NCI-H187 treated with DMSO at 0.1 percent for 48 hours (cell line): ENCODE results near the gene KCNK15.
A peak's percentile ranks its signal among the peaks of the same experiment; 100 is the strongest.

Experiments
- DNase-seq: peaks from one replicate; lab custom pipeline; 2025; lab: John Stamatoyannopoulos, UW

Gene KCNK15

DNA sequence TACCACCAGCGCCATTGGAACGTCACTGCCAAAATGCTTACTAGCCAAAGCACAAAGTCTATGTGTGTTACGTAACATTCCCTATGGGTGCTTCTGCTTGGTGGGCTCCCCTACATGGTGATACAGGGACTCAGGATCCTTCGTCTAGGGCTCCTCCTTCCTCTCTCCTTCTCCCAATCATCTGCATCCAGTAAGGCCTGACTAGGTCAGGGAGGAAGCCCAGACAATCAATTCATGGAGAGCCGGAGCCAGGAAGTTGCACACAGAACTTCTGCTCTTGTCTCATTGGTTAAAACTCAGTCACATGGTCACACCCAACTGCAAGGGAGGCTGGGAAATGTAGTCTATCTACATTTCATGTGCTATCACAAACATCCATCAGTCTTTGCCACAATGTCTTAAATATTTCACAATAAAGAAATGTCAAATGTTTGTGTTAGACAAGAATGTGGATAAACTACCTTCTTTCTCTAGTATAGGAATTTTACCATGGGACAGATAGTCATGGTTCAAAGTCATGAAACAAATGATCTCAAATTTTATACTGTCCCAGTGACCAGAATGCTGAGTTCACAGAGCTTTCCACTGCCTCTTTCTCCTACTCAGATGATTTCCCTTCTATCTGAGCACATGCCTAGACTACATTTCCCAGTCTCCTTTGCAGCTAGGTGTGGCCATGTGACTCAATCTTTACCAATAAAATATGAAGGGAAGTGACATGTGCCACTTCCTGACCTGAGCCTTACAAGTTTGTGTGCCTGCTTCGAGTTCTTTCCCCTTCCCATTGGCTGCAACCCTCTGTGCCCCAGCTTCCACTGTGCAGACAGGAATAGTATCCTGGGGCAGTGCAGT, 9.3 kb upstream of the KCNK15 start:
- no peak for DNase-seq

DNA sequence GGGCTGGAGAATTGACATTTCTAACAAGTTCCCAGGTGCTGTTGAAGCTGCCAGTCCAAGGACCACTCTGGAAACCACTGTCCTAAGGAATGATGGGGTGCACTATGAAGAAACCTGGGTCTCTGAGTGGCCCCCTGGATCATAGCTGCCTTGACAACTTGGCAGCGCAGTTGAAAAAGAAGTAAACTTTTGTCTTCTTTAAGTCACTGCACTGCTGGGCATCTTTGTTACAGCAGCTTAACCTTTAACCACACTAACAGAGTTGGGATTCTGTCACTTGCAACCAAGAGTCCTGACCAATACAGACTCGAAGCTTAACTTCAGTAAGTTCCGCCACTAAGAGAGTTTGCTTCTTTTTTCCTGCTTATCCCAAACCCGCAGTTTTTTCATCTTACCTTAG, 8.5 kb upstream of the KCNK15 start:
- DNase-seq, result no peak

DNA sequence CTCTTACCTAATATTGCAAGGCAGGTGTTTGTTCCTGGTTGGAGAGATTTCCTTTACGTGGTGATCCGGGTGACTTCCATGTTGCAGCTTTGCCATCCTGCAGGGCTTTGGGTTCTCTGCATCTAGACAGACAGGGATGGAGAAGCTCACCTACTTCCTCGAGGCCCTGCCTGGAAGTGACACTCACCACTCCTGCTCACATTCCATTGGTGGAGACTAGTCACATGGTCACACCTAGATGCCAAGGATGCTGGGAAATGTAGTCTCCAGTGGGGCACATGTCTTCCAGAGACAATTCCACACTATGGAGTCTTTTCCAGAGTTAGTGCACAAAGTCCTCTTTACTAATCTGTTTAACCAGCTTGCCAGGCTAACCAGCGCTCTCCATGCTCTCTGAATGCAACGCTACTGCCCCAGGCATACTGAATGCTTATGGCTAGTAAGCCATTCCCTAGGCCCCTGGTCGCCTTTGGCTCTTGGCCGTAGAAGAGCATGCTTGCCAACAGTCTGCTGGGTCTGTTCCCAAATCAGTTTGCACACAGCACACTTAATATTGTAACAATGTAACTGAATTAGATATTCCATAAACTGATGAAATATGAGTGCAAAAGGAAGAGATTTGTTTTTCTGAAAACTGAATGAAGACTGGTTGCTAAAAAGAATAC, 6.7 kb upstream of the KCNK15 start:
- peak; percentile 5 for DNase-seq

DNA sequence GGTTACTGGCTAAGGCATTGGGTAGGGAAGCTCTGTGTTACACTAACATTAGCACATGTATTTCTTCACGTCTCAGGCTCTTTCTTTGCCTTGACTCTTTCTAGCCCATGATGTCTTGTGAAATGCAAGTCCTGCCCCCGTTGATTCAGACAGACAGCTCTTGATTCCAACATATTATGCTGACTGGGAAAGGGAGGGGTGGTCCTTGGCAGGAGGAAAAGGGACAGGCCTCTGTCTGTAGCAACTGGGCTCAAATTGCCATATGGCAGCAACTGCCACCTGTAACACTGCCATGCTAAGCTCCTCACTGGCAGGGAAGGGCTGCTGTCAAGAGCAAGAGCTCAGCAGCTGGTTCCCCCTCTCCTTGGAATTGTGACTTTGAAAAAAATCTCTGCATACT, 5.7 kb upstream of the KCNK15 start:
- no peak for DNase-seq

DNA sequence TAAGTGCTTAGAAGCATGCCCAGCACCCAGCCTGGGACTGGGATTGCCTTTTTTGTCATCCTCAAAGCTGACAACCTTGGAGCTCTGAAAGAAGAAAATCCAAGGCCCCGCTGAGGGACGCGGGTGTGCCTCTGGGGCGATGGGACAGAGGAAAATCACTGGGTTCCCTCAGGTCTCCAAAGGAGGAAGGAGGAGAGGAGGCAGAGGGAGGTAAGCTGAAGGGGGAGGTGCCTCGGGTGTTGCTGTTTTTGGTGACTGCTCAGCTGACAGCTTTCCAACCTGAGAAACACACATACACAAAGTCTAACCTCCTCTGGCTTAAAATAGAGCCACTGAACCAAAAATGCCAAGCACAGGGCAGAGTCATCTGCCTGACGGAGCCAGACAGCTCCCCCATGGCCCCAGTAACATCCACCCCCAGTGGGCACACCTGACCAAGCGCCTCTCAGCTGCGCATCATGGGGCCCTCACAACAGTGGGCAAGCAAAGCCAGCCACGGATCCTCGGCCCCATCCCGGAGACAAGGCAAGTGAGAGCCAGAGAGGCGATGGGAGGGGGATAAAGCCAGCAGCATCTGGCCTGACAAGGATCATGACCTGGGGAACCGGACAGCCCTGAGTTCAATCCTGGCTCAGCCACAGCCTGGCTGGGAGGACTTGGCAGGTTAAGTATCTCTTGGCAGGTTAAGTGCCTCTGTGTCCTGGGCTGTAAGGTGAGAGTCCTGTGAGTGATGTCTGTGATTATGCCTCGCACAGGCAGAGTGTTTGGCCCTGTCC, 3.2 kb upstream of the KCNK15 start:
- DNase-seq, result no peak

DNA sequence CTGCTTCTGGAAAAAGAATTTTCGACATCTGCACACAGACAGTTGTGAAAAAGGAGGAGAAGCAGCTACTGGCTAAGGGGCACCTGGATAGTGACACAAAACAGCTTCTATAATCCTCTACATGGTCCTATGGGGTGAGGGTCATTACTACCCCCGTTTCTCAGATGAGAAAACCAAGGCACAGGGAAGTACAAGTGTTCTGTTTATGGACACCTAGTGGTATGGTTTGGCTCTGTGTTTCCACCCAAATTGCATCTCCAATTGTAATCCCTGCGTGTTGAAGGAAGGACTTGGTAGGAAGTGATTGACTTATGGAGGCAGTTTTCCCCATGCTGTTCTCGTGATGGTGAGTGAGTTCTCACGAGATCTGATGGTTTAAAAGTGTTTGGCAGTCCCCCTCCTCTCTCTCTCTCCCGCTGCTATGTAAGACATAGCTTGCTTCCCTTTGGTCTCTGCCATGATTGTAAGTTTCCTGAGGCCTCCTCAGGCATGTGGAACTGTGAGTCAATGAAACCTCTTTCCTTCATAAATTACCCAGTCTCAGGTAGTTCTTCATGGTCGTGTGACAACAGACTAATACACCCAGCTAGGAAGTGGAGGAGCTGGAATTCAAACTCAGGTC, 2.5 kb upstream of the KCNK15 start:
- no peak for DNase-seq

DNA sequence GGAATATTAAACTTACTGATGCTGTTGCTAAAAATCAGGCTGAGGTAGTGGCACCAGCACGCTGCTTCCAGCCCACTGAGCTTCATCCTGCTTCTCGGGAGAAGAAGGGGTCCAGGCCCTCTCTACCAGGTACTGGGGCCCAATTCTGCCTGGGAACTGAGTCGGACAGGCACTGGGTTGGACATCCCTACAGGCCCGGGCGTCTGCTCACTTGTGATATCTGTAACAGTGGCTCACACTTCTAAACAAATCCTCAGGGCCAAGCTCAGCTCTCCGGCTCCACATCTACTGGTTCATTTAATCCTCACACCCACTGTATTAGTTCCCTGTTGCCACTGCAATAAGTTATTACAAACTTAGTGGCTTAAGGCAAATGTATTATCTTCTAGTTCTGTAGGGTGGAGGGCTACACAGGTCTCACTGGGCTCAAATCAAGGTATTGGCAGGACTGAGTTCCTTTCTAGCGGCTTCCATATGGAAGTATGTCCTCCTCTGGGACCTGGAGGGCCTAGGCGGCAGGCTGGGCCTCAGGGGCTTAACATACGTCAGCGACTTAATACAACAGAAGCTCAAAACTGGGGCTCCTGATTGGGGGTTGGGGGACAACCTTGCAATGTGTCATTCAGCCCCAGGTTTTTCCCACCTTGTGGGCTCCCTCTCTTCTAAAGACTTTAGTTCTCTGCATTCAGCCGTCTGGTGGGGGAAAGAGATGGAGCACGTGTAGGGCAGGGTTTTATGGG, 1.6 kb upstream of the KCNK15 start:
- no peak for DNase-seq

DNA sequence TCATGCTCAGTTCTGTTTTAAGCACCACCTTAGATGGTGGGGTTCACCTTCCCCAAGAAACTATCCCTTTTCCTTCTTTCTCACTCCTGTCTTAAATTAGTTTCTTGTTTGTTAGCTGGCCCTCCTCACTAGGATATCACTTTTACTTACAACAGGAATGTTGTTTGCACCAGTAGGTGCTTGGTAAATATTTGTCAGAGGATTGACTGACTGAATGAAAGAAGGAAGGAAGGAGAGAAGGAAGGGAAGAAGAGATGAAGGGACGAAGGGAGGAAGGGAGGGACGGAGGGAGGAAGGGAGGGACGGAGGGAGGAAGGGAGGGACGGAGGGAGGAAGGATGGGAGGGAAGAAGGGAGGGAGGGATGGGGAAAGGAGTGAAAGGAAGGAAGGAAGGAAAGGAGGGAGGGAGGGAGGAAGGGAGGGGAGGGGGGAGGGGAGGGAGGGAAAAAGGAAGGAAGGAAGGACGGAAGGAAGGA, 505 bp upstream of the KCNK15 start:
- DNase-seq, result no peak

DNA sequence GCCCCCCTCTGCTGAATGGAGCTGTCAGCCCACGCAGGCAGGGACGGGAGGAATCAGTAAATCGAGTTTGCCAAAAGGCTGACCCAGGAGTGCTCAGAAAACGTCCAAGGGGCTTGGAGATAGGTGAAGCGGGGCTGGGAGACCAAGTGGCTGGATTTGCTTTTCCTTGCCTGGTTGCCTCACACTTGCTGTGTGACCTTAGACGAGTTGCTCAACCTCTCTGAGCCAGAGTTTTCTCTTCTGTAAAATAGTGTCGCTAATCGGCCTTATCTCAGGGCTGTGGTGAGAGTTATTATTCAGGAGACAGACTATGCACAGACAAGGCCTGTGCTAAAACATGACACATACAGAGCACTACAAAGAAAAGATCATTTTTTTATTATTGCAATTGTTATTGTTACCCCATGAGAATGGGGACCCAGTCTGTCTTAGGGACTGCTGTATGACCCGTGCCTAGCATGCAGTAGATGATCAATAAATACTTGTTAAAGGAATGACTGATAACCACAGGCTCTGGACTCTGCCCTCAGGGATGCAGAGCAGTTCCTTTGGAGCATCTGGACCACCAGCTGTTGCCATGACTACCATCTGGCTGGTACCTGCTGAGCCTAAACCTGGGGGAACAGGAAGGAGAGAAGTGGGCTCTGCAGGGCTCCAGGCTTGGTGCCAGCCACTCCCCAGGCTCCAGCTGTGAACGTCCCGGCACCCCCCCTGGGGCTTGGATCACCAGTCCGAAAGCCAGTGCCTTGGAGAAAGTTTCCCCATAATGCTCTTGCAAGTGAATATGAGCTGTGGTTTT, 901 bp downstream of the KCNK15 start:
- DNase-seq, result no peak

DNA sequence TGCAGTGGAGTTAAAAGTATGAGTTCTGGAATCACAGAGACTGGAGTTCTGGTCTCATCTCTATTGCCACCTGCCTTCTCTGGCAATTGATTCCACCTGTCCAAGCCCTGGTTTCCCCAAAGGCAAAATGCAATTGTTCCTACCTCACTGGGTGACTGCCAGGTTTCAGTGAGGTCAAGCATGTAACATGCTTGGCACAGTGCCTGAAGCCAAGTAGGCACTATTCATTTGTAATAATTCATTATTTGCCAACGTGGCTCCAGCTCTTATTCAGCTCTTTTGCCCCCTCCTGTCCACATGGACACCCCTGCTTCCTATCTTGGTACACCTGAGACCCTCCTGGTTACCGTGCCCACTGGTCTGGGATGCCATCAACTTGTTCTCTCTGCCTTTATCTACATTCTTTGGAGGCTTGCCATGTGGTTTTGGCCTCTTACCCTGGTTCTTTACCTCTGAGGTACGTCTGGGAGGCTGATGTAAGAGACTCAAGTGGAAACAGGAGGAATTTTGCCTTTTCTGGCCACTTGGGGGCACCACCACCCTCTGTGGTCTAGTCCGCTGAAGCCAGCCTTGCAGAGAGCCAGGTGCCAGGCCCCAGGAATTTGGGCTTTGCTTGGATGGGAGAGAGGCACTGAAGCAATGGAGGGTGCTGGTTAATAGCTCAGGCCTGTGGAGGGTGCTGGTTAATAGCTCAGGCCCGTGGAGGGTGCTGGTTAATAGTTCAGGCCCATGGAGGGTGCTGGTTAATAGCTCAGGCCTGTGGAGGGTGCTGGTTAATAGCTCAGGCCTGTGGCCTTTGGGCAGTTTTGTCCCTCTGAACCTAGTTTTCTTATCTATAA, 1.7 kb downstream of the KCNK15 start:
- peak; percentile 65 for DNase-seq

DNA sequence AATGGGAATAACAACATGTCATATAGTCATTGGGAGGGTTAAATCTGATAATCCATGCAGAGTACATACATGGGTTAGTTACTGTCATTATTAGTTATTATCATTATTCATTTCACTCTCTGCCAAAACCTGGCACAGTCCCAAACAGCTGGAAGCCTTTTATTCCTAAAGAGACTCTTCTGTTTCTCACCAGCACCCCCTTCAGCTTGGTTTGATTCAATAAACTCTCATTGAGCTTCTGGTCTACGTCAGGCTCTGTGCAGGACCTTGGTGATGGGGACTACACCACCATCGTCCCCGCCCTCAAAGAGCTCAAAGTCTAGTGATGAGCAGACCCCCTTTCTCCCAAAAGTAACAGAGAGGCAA, 2.3 kb downstream of the KCNK15 start:
- no peak for DNase-seq

DNA sequence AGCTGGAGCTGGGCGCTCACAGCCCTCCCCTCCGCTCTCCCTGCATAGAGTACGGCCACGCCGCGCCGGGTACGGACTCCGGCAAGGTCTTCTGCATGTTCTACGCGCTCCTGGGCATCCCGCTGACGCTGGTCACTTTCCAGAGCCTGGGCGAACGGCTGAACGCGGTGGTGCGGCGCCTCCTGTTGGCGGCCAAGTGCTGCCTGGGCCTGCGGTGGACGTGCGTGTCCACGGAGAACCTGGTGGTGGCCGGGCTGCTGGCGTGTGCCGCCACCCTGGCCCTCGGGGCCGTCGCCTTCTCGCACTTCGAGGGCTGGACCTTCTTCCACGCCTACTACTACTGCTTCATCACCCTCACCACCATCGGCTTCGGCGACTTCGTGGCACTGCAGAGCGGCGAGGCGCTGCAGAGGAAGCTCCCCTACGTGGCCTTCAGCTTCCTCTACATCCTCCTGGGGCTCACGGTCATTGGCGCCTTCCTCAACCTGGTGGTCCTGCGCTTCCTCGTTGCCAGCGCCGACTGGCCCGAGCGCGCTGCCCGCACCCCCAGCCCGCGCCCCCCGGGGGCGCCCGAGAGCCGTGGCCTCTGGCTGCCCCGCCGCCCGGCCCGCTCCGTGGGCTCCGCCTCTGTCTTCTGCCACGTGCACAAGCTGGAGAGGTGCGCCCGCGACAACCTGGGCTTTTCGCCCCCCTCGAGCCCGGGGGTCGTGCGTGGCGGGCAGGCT, 4.6 kb downstream of the KCNK15 start:
- DNase-seq, result no peak

DNA sequence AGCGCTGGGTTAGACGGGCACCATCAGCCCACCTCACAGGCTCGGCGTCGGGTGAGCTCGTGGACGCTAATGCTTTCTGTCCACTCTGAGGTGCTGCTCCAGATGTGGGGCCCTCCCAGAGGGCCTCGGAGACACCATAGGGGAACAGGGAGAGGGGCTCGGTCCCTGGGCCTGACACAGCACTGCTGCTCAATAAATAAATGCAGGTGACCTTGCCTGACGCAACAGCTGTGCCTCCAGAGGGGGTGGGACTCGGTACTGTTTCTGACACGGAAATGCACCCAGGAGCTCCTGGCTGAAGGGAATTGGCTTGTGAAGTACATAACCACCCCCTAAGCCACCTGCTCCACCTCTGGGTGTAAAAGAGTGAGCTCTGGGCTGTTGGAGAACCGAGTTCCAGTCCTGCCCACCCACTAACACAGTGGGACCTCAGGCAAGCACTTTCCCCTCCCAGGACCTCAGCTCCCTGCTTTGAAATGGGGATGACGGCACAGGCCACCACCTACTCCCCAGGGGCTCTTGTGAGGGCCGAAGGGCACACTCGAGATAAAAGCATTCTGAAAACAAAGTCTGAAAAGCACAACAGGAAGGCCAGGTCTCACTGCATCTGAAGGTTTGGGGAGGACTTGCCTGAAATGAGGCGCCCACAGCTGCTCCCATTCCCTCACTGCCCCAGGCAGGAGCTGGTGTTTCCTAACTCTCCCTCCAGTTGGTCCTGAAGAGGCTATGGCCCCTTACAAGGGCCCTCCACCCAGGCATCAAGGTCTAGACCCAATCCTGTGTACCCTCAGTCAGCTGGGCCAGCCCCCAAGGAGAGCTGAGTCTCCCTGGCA, 6.7 kb downstream of the KCNK15 start:
- DNase-seq, result no peak

DNA sequence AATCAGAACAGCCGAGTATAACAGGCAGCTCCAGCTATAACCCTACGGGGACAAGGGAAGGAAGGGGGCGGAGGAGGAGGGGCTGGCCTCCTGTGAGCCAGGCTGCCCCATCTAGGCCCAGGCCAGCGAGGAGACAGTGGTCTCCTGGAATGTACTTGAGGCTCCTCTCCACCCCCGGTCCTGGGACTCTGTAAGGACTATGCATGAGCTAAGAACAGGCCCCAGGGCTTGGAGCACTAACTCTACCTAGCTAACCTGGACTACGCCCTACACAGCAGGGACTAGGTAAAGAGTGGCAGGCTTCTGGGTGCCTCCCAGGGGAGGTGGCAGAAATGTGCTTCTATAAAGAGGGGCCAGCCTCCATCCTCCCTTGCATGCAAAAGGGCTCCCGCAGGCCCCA, 8.9 kb downstream of the KCNK15 start:
- DNase-seq, result no peak

DNA sequence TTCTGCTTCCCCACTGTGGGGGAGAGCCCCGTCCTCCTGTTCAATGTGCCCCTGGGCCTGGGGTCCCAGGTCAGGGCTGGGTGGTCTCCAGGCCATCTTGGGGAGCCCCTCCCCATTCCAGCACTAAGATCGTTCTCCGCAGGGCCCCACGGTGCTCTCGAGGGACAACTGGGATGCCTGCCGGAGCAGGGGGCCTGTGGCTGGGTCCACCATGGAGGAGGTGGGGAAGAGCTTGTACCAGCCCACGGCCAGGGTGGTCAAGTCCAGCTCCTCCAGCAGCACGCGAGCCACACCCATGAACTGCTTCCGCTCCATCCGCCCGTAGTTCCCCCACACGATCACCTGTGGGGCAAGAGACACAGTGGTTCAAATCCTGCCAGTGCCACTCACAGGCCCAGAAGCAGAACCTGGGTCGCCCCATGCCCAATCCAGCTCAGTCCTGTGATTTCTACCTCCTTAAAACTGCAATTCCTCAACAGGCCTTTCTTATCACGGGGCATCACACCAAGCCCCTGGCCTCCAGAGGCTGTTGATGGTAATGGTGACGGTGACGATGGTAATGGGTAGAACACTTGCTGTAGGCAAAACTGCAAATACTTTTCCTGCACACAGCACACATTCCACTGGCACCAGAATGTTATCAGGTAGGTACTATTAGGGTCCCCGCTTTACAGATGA, 10.5 kb downstream of the KCNK15 start:
- DNase-seq, result no peak

DNA sequence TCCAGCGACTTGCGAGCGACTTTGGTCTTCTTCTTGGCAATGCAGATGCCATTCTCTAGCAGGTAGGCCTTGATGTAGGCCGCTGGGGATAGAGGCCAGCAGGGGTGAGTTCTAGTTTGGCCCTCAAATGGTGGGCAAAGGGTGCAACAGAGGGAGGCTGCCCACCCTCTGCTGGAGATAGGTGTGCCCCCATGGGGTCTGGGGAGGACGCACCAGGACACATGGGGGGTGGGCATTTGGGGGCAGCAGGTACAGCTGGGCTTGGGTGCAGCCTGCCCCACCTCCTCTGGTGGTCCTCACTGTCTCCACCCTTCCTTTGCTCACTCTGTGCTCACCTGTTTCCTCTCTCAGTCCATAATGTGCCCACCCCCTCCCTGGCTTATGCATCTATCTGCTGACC, 11.3 kb downstream of the KCNK15 start:
- no peak for DNase-seq

DNA sequence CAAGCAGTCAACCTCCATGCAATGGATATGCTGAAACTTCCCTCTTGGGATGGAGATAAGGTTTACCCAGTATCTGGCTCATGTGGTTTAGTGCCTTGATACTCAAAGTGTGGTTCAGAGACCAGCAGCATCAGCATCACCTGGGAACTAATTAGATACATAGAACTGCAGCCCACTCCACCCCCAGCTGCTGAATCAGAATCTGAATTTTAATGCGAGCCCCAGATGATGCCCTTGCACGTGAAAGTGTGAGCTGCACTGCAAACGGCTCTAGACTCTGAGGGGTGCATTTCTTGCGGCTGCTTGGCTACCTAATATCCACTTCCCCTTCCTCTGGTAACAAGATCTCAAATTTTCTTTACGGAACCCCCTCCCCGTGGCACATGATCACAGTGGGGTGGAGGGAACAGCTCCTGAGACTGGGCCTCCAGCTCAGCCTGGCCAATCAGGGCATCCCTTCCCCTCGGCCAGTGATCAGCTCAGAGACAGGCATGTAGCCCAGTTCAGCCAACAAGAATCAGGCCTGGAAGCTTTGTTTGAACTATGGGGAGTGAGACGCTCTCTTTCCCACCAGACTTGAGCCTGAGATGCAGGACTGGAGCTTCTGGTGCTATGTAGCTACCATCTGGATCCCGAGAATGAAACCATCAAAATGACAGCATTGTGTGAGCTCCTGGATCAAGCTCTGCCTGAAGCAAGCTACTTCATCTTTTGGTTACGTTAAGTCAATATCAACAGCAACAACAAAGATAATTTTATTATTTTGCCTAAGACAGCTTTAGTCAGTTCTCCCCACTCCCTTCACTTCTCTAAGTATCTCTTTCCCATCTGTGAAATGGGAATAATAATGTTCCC, 12.8 kb downstream of the KCNK15 start:
- no peak for DNase-seq
